Astrocyte of the hippocampus (primary cell): ENCODE data around the gene SMIM10L1.

ENCODE experiments used
- DNase-seq: peaks from one replicate; pipeline ENCODE4 v3.0.0; 2011; ENCODE audit warnings: low read depth, low spot score

Gene SMIM10L1

DNA sequence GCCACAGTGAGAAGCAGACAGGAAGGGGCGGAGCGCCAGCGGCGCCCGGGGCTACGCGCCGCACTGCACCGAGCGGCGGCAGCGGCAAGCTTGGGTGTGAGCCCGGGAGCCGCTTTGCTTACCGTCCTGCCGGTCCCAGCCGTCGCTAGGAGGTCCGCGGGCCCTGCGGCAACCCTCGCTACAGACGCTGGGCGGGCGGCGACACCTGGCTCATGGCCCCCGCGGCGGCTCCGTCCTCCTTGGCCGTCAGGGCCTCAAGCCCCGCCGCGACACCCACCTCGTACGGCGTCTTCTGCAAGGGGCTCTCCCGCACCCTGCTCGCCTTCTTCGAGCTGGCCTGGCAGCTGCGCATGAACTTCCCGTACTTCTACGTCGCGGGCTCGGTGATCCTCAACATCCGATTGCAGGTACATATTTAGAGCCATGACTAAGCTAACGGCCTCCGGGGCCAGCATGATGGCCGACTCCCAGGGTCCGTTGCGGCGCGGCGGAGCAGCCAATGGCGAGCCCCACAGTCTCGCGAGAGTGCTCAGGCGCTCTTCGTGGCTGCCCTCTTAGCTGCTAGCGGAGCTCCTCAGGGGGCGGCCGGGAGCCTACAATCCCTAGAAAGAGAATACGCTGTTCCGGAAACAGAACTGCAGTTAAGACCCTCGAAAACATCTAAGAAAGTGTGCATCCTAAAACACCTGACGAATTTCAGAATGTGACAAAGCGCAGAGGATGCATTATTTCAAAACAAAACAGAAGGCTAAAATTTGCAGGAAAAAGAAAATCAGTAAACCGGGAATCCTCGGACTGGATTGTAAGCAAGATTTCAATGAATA is at the start of gene SMIM10L1:
Gene SMIM10L1, plus strand, starts transcription at position 50 of the 824 bp plus-strand sequence. Its CDS starts 163 bp downstream, at position 213.
- peak; percentile 98 for DNase-seq

DNA sequence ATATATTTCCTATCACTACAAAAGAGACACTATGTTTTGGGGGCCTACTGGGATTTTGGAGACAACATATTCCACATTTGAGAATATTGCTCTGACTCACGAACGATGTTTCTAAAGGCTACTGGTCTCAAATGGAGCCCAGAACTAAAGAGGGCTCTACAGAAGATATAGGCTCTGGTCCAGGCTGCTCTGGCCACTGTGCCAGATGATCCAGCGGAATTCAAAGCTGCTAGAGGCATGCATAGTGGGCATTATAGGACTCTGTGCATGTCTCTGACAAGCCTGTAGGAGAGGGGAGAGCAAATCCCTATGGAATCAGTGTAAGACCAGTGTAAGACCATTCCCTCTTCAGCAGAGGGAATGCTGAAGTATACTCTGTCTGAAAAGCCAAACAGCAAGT is 40.6 kb upstream of the SMIM10L1 start:
- DNase-seq = no peak

DNA sequence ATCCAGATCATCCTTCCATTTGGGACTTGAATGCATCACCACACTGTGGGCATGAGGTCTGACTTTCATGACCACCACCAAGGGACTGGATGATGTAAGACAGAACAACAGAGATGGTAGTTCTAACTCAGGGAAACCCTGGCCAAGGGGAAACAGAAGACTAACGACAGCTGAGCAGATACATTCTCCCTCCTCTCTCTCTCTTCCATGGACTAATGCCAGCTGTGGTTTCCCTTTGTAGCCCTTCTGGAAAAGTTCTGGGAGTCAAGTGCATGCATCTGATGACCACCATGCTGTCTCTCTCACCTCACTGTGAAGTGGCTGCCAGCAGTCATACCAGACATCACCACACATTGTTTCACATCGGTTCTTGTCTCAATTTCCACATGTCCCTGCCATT is 40.0 kb upstream of the SMIM10L1 start:
- DNase-seq = no peak

DNA sequence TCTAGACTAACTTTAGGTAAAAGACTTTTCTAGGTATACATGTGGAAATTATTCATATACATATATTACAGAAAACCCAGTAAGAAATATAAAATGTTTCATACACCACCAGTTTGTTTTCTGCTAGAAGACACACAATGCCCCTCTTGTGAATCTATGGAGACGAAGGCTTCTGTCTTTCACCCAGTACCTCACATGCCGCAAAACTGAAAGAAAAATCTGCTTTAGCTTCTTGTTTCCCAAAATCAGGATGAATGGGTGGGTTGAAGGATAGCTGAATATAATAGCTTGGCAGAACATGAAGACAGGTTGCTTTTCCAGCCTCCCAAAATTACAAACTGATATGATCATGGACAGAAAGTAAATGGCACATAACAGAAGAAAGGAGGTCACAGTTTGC is 37.8 kb upstream of the SMIM10L1 start:
- no peak for DNase-seq

DNA sequence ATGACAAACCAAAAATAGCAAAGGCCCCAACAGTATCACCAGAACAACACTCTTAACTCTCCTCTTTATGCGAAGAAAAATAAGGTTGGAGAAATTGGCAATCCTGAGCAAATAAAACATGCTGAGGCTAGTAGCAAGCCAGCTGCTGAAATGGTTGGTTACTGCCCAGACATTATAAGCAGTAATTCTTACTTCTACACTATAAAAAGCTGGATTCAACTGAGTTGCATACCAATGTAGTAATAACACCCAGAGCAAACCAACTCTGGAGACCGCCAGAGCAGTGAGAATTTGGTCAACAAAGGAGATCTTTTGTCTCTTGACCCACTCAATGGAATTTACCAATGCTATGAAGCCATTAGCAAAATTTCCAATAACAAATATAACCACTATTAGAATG is 37.2 kb upstream of the SMIM10L1 start:
- DNase-seq = no peak

DNA sequence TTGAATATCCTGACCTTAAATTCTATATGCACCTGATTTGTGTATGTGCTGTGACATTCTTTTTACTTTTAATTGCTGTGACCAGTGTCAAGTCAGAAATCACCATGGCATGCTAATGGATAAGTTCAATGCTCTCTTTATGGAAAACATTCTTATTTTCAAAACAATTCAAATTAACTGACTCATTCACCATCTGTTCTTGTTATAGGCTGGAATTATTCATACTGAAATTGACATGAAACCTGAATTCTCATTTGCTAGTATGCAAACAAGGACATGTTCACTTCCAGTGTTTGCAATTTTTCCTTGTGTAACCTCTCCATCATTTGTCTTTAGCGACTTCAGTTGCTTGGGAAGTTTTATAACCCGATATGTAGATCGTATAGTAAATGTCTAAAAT is 36.7 kb upstream of the SMIM10L1 start, which contains the start of gene TAS2R30:
Gene TAS2R30, minus strand, starts transcription at position 340 of the 400 bp plus-strand sequence. CDS start 400 bp downstream, outside the sequence.
- DNase-seq = no peak

DNA sequence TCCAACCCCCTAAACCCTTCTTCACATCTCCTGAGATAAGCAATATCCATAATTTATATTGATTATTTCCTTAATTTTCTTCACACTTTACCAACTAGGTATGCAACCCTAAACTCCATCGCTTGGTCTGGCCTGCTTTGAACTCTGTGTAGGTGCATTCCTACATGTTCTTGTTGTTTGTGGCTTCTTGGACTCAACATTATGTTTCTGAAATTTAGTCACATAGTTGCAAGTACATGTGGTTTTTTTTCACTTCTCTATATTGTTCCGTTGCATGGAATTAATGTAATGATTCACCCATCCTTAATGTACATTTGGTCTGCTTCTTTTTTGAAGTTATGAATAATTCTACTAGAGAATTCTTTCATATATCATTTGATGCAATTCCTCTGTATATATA is 34.9 kb upstream of the SMIM10L1 start:
- no peak for DNase-seq

DNA sequence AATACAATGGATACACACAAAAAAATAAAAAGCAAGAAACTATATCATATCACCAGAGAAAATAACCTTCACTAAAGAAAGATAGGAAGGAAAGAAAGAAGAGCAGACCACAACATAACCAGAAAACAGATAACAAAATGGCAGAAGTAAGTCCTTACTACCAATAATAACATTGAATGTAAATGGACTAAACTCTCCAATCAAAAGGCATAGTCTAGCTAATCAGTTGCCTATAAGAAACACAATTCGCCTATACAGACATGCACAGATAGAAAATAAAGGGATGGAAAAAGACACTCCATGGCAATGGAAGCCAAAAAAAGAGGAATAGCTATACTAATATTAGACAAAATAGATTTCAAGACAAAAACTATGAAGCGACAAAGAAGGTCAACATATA is 27.6 kb upstream of the SMIM10L1 start:
- DNase-seq = no peak

DNA sequence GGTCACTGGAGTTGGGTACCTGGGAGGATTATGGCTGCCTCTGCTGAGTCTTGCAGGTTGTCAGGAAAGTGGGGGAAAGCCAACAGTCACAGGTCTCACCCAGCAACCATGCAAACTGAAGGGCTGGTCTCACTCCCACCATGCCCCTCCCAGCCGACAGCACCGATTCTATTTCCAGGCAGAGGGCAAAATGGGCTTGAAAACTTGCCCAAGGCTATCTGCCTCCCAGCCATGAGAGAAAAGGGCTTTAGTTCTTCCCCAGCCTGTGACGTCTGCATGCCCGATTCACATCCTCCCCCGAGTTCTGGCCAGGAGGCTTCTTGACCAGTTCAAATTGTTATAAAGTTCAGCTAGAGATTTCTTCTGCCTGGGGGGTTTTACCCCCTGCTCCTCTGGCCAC is 26.7 kb upstream of the SMIM10L1 start:
- DNase-seq = no peak

DNA sequence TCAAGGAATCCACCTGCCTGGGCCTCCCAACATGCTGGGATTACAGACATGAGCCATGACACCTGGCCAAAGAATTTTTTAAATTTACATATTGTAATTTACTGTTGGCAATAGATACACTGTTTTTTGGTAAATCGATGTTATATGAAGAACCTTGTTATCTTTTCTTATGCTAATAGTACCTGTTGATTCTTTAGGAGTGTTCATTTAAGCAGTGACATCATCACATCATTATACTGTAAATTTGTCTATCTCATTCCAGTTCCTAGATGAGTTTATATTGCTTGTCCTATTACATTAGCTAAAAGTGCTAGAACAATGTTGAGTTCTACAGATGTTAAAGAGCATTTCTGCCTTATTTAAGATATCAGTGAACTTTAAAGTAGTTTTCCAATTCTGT is 23.6 kb upstream of the SMIM10L1 start:
- DNase-seq = no peak

DNA sequence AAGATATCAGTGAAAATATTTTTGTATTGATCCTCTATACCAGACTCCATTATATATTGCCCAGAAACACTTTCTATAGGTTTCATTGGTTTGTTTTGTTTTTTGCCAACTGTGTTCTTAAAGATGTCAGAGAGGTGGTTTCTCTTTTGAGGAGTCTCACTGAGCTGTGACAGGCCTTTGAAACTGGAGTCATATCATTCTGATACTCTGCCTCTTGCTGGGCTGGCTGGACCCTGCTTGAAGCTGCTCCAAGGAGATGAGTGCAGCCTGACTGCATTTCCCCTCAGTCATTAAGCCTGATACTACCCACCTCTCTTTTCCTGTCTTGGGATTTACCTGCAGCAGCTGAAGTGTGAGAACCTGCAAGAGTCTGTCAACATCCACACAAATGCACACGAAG is 20.2 kb upstream of the SMIM10L1 start:
- no peak for DNase-seq

DNA sequence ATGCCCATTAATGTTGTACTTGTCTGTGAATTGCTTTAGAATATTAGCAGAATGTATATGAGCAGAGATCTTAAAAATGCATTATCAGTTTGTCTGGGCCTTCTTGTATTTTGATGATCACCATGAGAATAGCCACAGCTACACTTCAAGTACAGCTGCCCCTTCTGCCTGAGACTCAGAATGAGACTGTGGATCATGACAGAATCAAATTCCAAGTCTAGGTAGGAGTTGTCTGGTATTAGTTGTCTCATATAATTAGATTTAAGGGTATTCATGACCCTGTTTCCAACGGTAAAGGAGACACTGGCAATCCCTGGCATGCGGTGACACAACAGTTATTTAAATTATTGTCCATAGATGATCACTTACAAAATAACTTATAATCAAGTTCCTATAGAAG is 18.3 kb upstream of the SMIM10L1 start:
- no peak for DNase-seq

DNA sequence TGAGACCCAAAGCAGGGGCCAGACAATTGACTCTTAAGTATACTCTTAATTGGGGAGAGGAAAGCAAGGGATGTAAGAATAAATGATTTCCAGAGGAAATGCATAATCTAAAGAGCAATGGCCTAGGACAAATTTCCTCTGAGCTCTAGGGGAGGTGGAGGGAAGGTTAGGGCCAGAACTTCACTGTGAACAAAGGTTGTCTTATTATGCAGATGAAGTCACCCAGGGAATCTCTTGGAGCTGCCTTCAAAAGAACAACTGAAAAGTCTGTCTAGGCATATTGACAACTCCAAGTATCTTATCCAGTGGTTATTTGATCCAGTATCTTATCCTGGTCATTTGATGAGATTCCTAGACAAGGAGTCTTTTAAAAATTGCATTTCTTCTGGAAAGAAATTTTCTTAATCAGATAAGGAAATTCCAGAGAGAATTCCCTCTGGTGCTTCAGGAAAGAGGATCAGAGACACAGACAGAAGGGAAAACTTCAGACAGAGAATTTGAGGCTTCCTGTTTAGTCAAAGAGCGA is 16.5 kb upstream of the SMIM10L1 start:
- no peak for DNase-seq

DNA sequence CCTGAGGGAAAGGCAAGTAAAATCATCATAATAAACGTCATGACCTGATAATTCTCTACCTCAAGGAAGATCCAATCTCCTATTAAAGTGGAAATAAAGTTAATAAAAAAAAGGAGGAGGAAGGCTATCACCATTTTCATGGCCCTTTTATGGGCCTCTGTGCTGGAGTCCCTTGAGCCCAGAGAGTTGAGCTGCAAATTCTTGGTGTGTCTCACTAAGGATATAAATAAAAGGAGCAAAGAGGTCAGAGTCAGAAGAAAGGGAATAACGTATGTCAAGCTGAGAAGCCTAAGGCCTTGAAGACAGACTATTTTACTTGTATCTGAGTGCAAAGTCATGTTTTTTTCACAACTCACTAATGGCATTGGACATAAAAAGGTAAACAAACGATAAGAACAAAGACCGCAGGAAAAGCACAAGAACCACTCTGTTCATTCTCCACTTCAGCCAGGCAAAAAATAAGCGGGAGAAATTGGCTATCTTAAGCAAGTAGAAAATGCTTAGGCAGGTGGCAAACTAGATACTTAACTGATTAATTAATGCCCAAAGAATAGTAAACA is 12.0 kb upstream of the SMIM10L1 start:
- no peak for DNase-seq

DNA sequence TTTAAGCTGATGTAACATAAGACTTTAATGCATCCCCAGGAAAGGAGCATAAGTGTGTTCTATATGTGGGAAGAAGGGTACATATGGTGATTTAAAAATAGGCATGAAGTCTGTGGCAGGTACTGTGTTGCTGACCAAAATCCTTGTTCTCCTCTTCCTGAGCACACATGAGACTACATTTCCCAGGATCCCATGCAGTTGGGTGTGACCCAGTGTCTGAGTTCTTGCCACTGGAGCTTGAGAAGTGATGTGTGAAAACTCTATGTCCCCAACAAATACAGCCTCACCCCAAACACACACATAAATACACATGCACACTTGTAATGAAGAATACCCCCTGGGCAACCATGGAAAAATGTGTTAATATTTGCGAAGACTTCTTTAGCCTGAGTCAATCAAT is 8.5 kb upstream of the SMIM10L1 start:
- no peak for DNase-seq

DNA sequence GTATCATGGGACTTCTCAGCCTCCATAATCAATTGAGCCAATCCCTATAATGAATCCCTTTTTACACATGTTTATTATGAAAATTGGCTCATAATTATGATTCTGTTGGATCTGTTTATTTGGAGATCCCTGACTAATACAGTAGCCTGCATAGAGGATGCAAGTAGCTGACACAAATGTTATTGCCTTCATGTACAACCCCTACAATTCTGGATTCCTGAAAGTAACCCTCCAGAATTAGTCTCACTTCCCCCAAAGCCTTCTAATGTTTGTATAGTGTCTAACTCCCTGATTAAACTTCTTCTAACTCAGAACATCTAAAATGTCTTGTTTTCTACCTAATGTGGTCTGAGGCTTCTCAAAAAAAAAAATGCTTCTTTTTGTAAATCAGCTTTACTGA is 6.6 kb upstream of the SMIM10L1 start:
- DNase-seq = no peak

DNA sequence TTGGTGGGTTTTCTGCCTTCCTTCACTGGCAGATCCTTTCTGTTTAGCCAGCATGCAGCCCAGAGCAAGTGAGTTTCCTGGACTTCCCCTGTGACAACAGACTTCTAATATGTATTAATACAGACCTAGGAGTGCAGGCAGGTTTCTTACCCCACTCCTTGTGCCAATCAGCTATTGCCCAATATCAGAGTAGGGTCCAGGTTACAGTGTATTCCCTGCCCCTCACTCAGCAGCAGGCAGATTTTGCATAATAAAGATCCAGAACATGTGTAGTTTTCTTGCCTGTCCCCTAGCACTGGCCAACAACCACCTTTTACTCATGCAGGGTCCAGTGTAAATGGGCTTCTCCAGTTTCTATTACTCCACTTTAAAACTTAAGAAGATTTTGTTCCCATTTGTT is 4.7 kb upstream of the SMIM10L1 start:
- DNase-seq = no peak

DNA sequence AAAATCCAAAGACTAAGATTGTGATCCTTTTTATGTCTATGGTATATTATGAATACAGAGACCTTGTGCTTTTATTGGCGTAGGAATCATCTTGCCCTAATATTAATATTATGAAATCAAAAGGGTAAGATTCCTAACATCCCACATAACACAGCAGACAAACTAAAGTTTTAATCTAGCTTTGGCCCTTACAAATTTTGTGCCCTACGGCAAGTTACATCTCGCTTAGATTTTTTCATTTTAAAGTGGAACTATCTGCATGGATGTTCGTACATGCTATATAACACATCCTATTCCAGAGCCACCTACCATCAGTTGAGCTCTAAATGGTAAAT is 217 bp upstream of the SMIM10L1 start:
- DNase-seq = no peak

DNA sequence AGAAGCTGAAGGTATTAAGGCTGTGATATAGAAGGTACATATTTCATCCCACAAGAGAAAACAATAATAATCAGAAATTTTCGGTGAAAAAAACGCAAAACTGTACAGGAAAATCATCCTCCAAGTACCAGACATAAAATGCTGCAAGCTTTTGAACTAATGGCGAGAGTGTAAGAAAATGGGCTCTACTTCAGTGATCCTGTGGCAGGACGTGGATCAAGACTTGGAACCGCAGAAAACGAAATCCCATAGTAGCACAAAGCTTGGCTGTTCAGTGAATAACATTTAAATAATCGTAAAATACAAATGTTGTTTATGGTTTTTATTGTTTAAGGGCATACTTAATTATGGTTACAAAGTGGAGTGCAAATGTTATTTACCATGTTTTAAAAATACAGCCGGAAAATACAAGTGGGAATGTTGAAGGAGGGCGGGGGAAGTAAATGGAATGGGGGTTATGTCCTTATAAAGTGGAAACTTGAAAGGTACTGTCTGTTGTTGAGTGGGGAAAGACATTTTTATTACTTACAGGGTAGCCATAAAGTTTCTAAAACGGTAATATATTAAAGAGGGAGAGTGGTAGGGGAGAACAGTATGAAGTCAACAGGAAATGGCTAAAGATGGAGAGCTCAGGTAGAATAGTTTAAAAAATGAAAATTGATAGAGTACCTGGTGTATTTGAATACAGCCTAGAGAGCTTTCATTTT is 1.1 kb downstream of the SMIM10L1 start:
- DNase-seq = peak; percentile 53

DNA sequence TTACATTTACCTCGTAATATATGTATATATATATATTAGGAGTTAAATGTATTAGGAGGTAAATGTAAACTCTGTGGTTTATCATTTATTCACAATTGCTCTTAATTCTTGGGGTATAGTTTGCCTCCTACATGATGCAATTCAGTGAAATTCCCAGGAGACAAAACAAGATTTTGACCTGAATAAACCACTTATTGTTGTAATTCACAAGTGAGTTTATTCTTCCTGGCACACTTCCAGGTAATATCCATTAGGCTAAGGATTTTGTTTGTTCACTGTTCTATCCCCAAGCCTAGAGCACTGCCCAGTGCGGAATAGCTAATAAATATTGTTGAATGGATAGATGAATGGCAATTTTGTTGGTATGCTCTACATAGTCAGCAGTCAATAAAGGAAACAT is 3.0 kb downstream of the SMIM10L1 start:
- DNase-seq = no peak

DNA sequence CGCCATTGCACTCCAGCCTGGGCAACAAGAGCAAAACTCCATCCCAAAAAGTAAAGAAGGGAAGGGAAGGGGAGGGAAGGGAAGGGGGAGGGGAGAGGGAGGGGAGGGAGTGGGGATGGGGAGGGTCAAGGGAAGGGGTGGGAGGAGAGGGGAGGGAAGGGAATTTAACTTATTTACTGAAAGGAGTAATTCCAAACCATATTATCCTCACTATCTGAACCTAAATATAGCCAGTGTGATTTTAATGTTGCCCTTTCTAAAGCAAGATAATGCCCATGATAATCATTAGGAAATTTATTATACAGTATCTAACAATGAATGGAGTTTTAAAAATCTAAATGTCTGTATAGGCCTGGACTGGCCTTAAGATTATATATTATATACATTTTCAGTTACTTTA is 7.3 kb downstream of the SMIM10L1 start:
- DNase-seq = no peak

DNA sequence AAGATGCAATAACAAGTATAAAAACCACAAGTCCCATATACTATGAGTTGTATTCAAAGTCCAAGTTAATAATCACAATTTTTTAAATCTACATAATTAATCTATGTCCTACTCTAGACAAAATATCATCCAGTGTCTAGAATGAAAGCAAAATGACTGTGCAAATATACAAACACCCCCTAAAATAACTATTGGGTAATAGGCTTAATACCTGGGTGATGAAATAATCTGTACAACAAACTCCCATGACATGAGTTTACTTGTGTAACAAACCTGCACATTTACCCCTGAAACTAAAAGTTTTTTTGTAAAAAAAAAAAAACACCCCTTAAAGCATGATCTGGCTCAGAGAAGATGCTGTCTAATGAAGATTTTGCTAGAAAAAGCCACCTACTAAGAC is 11.5 kb downstream of the SMIM10L1 start:
- DNase-seq = no peak

DNA sequence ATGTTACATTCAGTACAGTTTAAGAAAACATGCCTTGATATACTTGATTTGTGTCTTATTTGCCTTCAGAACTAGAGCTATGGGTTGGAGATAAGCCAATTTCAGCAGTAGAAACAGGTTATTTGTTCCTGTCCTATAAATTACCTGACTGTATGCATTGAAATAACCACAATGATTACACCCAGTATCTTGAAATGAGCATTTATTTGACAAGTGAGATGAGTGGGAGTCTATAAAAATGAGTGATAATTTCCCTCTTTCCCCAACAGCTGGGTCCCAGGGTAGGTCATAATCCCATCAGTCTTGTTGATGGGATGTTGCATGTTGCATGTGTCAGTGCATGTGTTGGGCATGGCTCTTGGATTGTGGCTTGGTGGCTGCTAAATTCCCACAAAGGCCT is 12.0 kb downstream of the SMIM10L1 start:
- no peak for DNase-seq
